H1 (cell line): ENCODE measurements around the gene EPHA3. TPM values are rescaled to one million over a fixed set of nuclear protein-coding genes. Genes with fewer than 3 reads are reported as not detected.
A peak's percentile ranks its signal among the peaks of the same experiment; 100 is the strongest.

ENCODE experiments used
- CTCF ChIA-PET: fragments of 300-600 bp; sonication (Branson Sonifier 250); formaldehyde crosslinking; loops from one replicate; lab custom pipeline; 2021; ENCODE audit not compliant: partially characterized antibody; lab: Charles Lee
- POLR2A ChIA-PET: fragments of 300-600 bp; sonication (Branson Sonifier 250); formaldehyde crosslinking; loops from one replicate; lab custom pipeline; 2021; ENCODE audit warnings: inconsistent platforms; ENCODE audit not compliant: partially characterized antibody; lab: Charles Lee
- DNase-seq, 2 experiments: peaks; one replicate each; pipeline versions ENCODE4 v3.0.0 to v3.0.0-alpha.2; 2010 to 2022; ENCODE audit warnings: low spot score in 2 of 2, low read depth in 1 of 2, mixed read lengths in 1 of 2
- FAIRE-seq: peaks from 2 replicates; lab custom pipeline; 2011; peaks lifted over from hg19 to GRCh38; lab: Jason Lieb, UNC
- H2AFZ ChIP-seq: 2 replicates; pipeline ENCODE4 v1.8.1; 2012; ENCODE audit warnings: low read length, inconsistent platforms
- H2AK5ac ChIP-seq: 2 replicates; pipeline ENCODE4 v1.6.1; 2013; ENCODE audit warnings: low read depth, low read length
- H2BK120ac ChIP-seq: replicated peaks from 2 replicates; pipeline ENCODE3; 2013; ENCODE audit warnings: low read depth, low read length, inconsistent platforms
- H2BK12ac ChIP-seq: 2 replicates; pipeline ENCODE4 v1.6.1; 2013; ENCODE audit warnings: low read depth, low read length
- H2BK15ac ChIP-seq: 2 replicates; pipeline ENCODE4 v1.6.1; 2013; ENCODE audit warnings: low read length
- H2BK20ac ChIP-seq: 2 replicates; pipeline ENCODE4 v1.6.1; 2013; ENCODE audit warnings: low read length
- H2BK5ac ChIP-seq: 2 replicates; pipeline ENCODE4 v1.6.1; 2013; ENCODE audit warnings: low read depth, low read length
- H3K14ac ChIP-seq: 2 replicates; pipeline ENCODE4 v1.6.1; 2013; ENCODE audit warnings: inconsistent platforms; ENCODE audit not compliant: insufficient read length
- H3K18ac ChIP-seq: 2 replicates; pipeline ENCODE4 v1.6.1; 2013; ENCODE audit warnings: low read length; ENCODE audit errors: extremely low read depth
- H3K23ac ChIP-seq: 2 replicates; pipeline ENCODE4 v1.6.1; 2013; ENCODE audit warnings: inconsistent platforms; ENCODE audit not compliant: insufficient read length
- H3K23me2 ChIP-seq: 2 replicates; pipeline ENCODE4 v1.6.1; 2013; ENCODE audit warnings: low read depth, low read length
- H3K27ac ChIP-seq: 2 replicates; pipeline ENCODE4 v1.6.1; 2011; ENCODE audit warnings: low read depth, low read length, inconsistent platforms
- H3K27me3 ChIP-seq, 4 experiments: replicated peaks in 1 of 4; 1 replicate in 1 of 4; 2 replicates in 3 of 4; pipeline versions ENCODE4 v1.6.1 to v1.8.1; 2011 to 2013; ENCODE audit warnings: low read length in 3 of 4, mild to moderate bottlenecking in 3 of 4, inconsistent platforms in 2 of 4, mixed read lengths in 2 of 4, moderate library complexity in 1 of 4; ENCODE audit not compliant: control insufficient read depth in 3 of 4, insufficient read depth in 3 of 4; ENCODE audit errors: extremely low read depth in 1 of 4
- H3K36me3 ChIP-seq, 4 experiments: 2 replicates each; pipeline versions ENCODE4 v1.6.1 to v1.8.1; 2011 to 2013; ENCODE audit warnings: mild to moderate bottlenecking in 4 of 4, low read length in 3 of 4, moderate library complexity in 2 of 4, control low read depth in 1 of 4, inconsistent platforms in 1 of 4; ENCODE audit not compliant: insufficient read depth in 4 of 4, control insufficient read depth in 2 of 4
- H3K4ac ChIP-seq: replicated peaks from 2 replicates; pipeline ENCODE3; 2013; ENCODE audit warnings: low read length, low read depth, mixed read lengths, inconsistent platforms; ENCODE audit not compliant: insufficient read length
- H3K4me1 ChIP-seq, 4 experiments: replicated peaks in 1 of 4; 1 replicate in 1 of 4; 2 replicates in 3 of 4; pipeline versions ENCODE4 v1.6.1 to v1.8.1; 2011 to 2013; ENCODE audit warnings: low read length in 3 of 4, inconsistent platforms in 2 of 4, mixed read lengths in 1 of 4; ENCODE audit not compliant: insufficient read depth in 4 of 4, control insufficient read depth in 3 of 4
- H3K4me2 ChIP-seq, 2 experiments: 2 replicates each; pipeline versions ENCODE4 v1.6.1 to v1.8.1; 2011 to 2013; ENCODE audit warnings: low read depth in 2 of 2, low read length in 2 of 2, control low read depth in 1 of 2, inconsistent platforms in 1 of 2, mild to moderate bottlenecking in 1 of 2; ENCODE audit not compliant: insufficient read depth in 1 of 2
- H3K4me3 ChIP-seq, 4 experiments: fragments of 200-600, 300-600 bp in 1 of 4; sonication (generic), shearing (Covaris generic), sonication (Bioruptor Twin) in 1 of 4; 2 replicates each; pipeline versions ENCODE4 v1.5.1 to v1.8.1; 2011 to 2016; ENCODE audit warnings: low read length in 4 of 4, low read depth in 3 of 4, control low read depth in 2 of 4, inconsistent platforms in 2 of 4, mild to moderate bottlenecking in 2 of 4, mixed read lengths in 1 of 4, moderate library complexity in 1 of 4; ENCODE audit not compliant: insufficient read depth in 2 of 4; ENCODE audit errors: extremely low read depth in 1 of 4
- H3K56ac ChIP-seq: replicated peaks from 2 replicates; pipeline ENCODE3; 2013; ENCODE audit warnings: low read depth, mild to moderate bottlenecking, mixed read lengths, low read length, inconsistent platforms; ENCODE audit not compliant: insufficient read length
- H3K79me1 ChIP-seq: 2 replicates; pipeline ENCODE4 v1.6.1; 2013; ENCODE audit warnings: low read depth, low read length, control low read depth
- H3K79me2 ChIP-seq, 2 experiments: 2 replicates each; pipeline versions ENCODE4 v1.6.1 to v1.8.1; 2012 to 2013; ENCODE audit warnings: low read length in 2 of 2, mild to moderate bottlenecking in 2 of 2, inconsistent platforms in 1 of 2; ENCODE audit not compliant: insufficient read depth in 2 of 2, control insufficient read depth in 1 of 2
- H3K9ac ChIP-seq, 4 experiments: replicated peaks in 1 of 4; 1 replicate in 1 of 4; 2 replicates in 3 of 4; pipeline versions ENCODE4 v1.6.1 to v1.8.1; 2011 to 2013; ENCODE audit warnings: low read depth in 3 of 4, low read length in 3 of 4, control low read depth in 2 of 4, mild to moderate bottlenecking in 2 of 4, moderate library complexity in 2 of 4, inconsistent platforms in 1 of 4; ENCODE audit errors: extremely low read depth in 1 of 4
- H3K9me3 ChIP-seq, 2 experiments: 2 replicates each; pipeline versions ENCODE4 v1.6.1 to v1.8.1; 2012 to 2013; ENCODE audit warnings: mild to moderate bottlenecking in 2 of 2, moderate library complexity in 2 of 2, control low read depth in 1 of 2, inconsistent platforms in 1 of 2, low read depth in 1 of 2, low read length in 1 of 2, mixed read lengths in 1 of 2; ENCODE audit not compliant: insufficient read depth in 2 of 2
- H4K20me1 ChIP-seq, 2 experiments: replicated peaks in 1 of 2; 2 replicates each; pipeline versions ENCODE3 to v1.8.1; 2011 to 2013; ENCODE audit warnings: inconsistent platforms in 2 of 2, low read length in 2 of 2, mild to moderate bottlenecking in 1 of 2; ENCODE audit not compliant: insufficient read depth in 2 of 2, control insufficient read depth in 1 of 2
- H4K5ac ChIP-seq: 2 replicates; pipeline ENCODE4 v1.6.1; 2013; ENCODE audit warnings: low read length, low read depth, mixed read lengths, inconsistent platforms; ENCODE audit not compliant: insufficient read length
- H4K8ac ChIP-seq: 2 replicates; pipeline ENCODE4 v1.8.0; 2013; ENCODE audit warnings: mild to moderate bottlenecking, moderate library complexity, low read length, inconsistent platforms; ENCODE audit not compliant: insufficient read depth; ENCODE audit errors: extremely low read depth
- H4K91ac ChIP-seq: replicated peaks from 2 replicates; pipeline ENCODE3; 2013; ENCODE audit warnings: low read length, mixed read lengths, inconsistent platforms; ENCODE audit not compliant: insufficient read length
- ATF3 ChIP-seq: IDR thresholded peaks from 2 replicates; pipeline ENCODE4 v1.6.1; 2011; ENCODE audit warnings: low read depth, mild to moderate bottlenecking, low read length; ENCODE audit not compliant: insufficient read depth
- BACH1 ChIP-seq: IDR thresholded peaks from 2 replicates; pipeline ENCODE4 v1.6.1; 2012; ENCODE audit warnings: low read length, improper control_type of control experiment
- CBX5 ChIP-seq: fragments of 300-800, 300-1000 bp; sonication (generic); IDR thresholded peaks from 2 replicates; pipeline ENCODE4 v1.7.1; 2016; ENCODE audit warnings: antibody characterized with exemption, low read length, low read depth
- CBX8 ChIP-seq: fragments of 300-800, 300-1000 bp; sonication (generic); IDR thresholded peaks from 2 replicates; pipeline ENCODE4 v1.7.1; 2016; ENCODE audit warnings: low read depth, low read length, borderline replicate concordance
- CEBPB ChIP-seq: IDR thresholded peaks from 2 replicates; pipeline ENCODE4 v1.6.1; 2012; ENCODE audit warnings: low read depth, low read length
- CHD1 ChIP-seq: IDR thresholded peaks from 2 replicates; pipeline ENCODE4 v1.6.1; 2012; ENCODE audit warnings: low read depth, low read length, improper control_type of control experiment
- EGR1 ChIP-seq: IDR thresholded peaks from 2 replicates; pipeline ENCODE4 v1.6.1; 2011; ENCODE audit warnings: low read depth, low read length, borderline replicate concordance
- GTF2F1 ChIP-seq: IDR thresholded peaks from 2 replicates; pipeline ENCODE4 v1.6.1; 2012; ENCODE audit warnings: low read depth, low read length, improper control_type of control experiment, borderline replicate concordance
- JUND ChIP-seq: IDR thresholded peaks from 2 replicates; pipeline ENCODE4 v1.6.1; 2011; ENCODE audit warnings: mild to moderate bottlenecking, improper control_type of control experiment, low read length
- KDM1A ChIP-seq: fragments of 200-600, 300-600 bp; sonication (generic); IDR thresholded peaks from 2 replicates; pipeline ENCODE4 v1.7.1; 2016; ENCODE audit warnings: mild to moderate bottlenecking, low read length, borderline replicate concordance
- KDM5A ChIP-seq: fragments of 200-600 bp; IDR thresholded peaks from 2 replicates; pipeline ENCODE4 v1.7.1; 2012; ENCODE audit warnings: mild to moderate bottlenecking, low read length, inconsistent platforms, mixed read lengths
- RBBP5 ChIP-seq: IDR thresholded peaks from 2 replicates; pipeline ENCODE4 v1.7.1; 2012; ENCODE audit warnings: low read depth, mild to moderate bottlenecking, inconsistent platforms, low read length, moderate library complexity, borderline replicate concordance
- SAP30 ChIP-seq: fragments of 300-600 bp; sonication (generic); IDR thresholded peaks from 2 replicates; pipeline ENCODE4 v1.7.1; 2012; ENCODE audit warnings: low read length, moderate library complexity, mild to moderate bottlenecking, inconsistent platforms; ENCODE audit not compliant: insufficient read depth, insufficient replicate concordance
- SIX5 ChIP-seq: IDR thresholded peaks from 2 replicates; pipeline ENCODE4 v1.6.1; 2011; ENCODE audit warnings: mild to moderate bottlenecking, low read depth, low read length
- YY1 ChIP-seq: IDR thresholded peaks from 2 replicates; pipeline ENCODE4 v1.6.1; 2011; ENCODE audit warnings: low read depth, mild to moderate bottlenecking, low read length
- WGBS, 2 experiments: shearing (Covaris generic) in 1 of 2; methylation state at CpG; one replicate each; pipeline versions ENCODE4 v1.1.6 to v1.1.7; 2013 to 2015; ENCODE audit warnings: low lambda C conversion rate in 2 of 2, mixed read lengths in 2 of 2, inconsistent platforms in 1 of 2, low coverage in 1 of 2, missing lambda C conversion rate in 1 of 2; ENCODE audit not compliant: insufficient replicate concordance in 2 of 2, insufficient coverage in 1 of 2, insufficient read length in 1 of 2; ENCODE audit errors: extremely low coverage in 1 of 2, missing lambda C conversion rate in 1 of 2; 5-methylcytosine and 5-hydroxymethylcytosine counted together
- polyA plus RNA-seq, 7 experiments: library from polyadenylated mRNA; depleted of rRNA in 3 of 7; stranded (reverse) in 5 of 7; unstranded in 2 of 7; fragments of >200 nt in 5 of 7; fragments of 200-250 nt in 2 of 7; gene quantifications; 1 replicate in 5 of 7; 2 replicates in 1 of 7; 4 replicates in 1 of 7; pipeline versions ENCODE4 v1.2.1 to v1.2.3, GENCODE V29; 2011 to 2013; ENCODE audit warnings: missing spikeins in 2 of 7, mixed read lengths in 2 of 7
- total RNA-seq: library from RNA; stranded (reverse); fragmentation: NEBNext Ultra II Directional; extraction: Animal tissue kit (Norgen Biotek cat#: 25700); gene quantifications from 2 replicates; pipeline ENCODE4 v1.2.1, GENCODE V29; 2021

EPHA3 gene
- total and polyA plus RNA-seq, 2 of the 8 experiments (the other 6 are each of a cell fraction or from before 2014, with no cell fraction given): 0.09 to 0.22 TPM

DNA sequence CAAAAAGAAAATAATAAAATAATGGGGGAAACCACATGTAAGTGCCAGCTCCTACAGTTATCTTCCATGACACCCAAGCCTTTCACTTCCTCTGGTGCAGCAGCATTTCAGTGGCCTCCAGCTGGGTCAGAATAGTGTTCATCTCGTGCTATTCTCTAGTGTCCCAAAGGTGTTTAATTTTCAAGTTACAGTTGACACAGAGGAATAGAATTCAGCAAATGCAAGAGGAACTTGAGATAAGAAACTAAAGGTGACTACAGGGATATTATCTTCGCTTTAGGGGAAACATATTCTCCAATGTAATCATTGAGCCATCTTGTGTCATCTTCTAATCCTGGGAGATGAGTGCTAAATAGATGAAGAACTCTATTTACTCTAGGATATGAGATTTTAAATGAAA is 212.8 kb downstream of the EPHA3 start:
- Histone ChIP-seq H3K9ac (no peak overlapping the region), H3K4me3 (no peak overlapping the region), H4K8ac (no peak overlapping the region), H2BK120ac (no peak overlapping the region), H2AFZ (no peak overlapping the region), H3K79me1 (no peaks in the 10 kb centered on the region), H3K79me2 (no peaks in the 10 kb centered on the region), H4K5ac (no peak overlapping the region), H2BK12ac (no peak overlapping the region), H3K23me2 (no peaks in the 10 kb centered on the region), H2BK20ac (no peak overlapping the region), H2BK5ac (no peak overlapping the region), H2BK15ac (no peak overlapping the region), H3K56ac (no peak overlapping the region), H3K4ac (no peak overlapping the region), H3K18ac (no peak overlapping the region), H3K4me1 (no peaks in the 10 kb centered on the region), H3K36me3 (no peaks in the 10 kb centered on the region), H3K23ac (no peak overlapping the region), H3K27me3 (no peaks in the 10 kb centered on the region), H4K20me1 (no peaks in the 10 kb centered on the region), H3K9me3 (no peaks in the 10 kb centered on the region), H2AK5ac (no peak overlapping the region), H3K4me2 (no peak overlapping the region), H4K91ac (no peak overlapping the region), H3K27ac (no peak overlapping the region), H3K14ac (peak overlapping the region; percentile 31)
- ChIA-PET CTCF (no interaction called here), POLR2A (no interaction called here)
- 89% methylated on average over 2 of the region's 2 CpGs; no CpG with 5 or more reads in 1 of the 2 experiments for WGBS, 2 experiments
- no peak for DNase-seq
- FAIRE-seq: no peak
- TF ChIP-seq SIX5: no peak
- TF ChIP-seq CEBPB: no peak
- TF ChIP-seq YY1: no peak
- TF ChIP-seq CHD1: no peak
- TF ChIP-seq KDM5A: no peak
- no peak for TF ChIP-seq KDM1A
- TF ChIP-seq JUND: no peak
- no peak for TF ChIP-seq CBX8
- TF ChIP-seq EGR1: no peak
- TF ChIP-seq CBX5: no peak
- TF ChIP-seq BACH1: no peak
- TF ChIP-seq RBBP5: no peak
- no peak for TF ChIP-seq GTF2F1
- TF ChIP-seq SAP30: no peak
- no peak for TF ChIP-seq ATF3
